Muscle layer of duodenum (tissue), 2 donors: ENCODE measurements around the gene ADAMTS8.

ENCODE experiments used
- H3K27ac ChIP-seq: one replicate; pipeline ENCODE4 v1.7.0; 2013; ENCODE audit warnings: mild to moderate bottlenecking, low read length
- H3K27me3 ChIP-seq: one replicate; pipeline ENCODE4 v1.7.0; 2013; ENCODE audit warnings: low read depth, mild to moderate bottlenecking, control low read depth, low read length
- H3K36me3 ChIP-seq, 2 donors: one replicate each; pipeline ENCODE4 v1.7.0; 2013; ENCODE audit warnings: low read length in 2 of 2, control low read depth in 1 of 2, mild to moderate bottlenecking in 1 of 2; ENCODE audit not compliant: insufficient read depth in 2 of 2, control insufficient read depth in 1 of 2
- H3K4me1 ChIP-seq, 2 donors: one replicate each; pipeline ENCODE4 v1.7.0; 2013; ENCODE audit warnings: low read length in 2 of 2, mild to moderate bottlenecking in 2 of 2, control low read depth in 1 of 2, moderate library complexity in 1 of 2; ENCODE audit not compliant: insufficient read depth in 2 of 2, control insufficient read depth in 1 of 2
- H3K4me3 ChIP-seq, 2 donors: one replicate each; pipeline ENCODE4 v1.7.0; 2013; ENCODE audit warnings: low read length in 2 of 2, low read depth in 1 of 2, mild to moderate bottlenecking in 1 of 2
- H3K9me3 ChIP-seq, 2 donors: one replicate each; pipeline ENCODE4 v1.7.0; 2013; ENCODE audit warnings: low read length in 2 of 2, control low read depth in 1 of 2, mild to moderate bottlenecking in 1 of 2; ENCODE audit not compliant: control insufficient read depth in 1 of 2
- donor health status: healthy.

Gene ADAMTS8

DNA sequence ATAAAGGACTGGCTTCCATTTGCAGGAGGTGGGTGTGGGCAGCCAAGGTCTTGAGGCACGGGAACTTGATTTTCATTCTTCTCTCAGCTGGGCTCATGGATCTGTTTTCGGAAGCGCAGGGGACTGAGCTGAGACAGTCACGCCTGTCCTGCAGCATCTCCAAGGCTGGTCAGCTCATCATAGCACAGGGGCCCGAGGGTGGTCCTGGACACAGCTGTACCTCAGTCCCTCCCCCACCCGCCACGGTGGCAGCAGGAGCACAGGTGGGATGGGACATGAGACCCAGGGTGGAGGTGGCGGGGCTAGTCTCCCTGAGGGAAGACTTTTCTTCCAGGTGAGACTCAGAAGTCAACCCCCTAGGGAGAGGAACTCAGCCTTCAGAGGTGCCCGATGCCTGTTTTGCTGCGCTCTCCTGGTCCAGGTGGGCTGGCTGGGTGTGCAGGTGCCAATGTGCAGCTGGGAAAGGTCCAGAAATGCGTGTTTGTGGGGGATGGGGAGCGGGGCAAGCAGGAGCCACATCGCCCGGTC lies 3.7 kb downstream of the ADAMTS8 start:
- Histone ChIP-seq H3K27me3 (peaks cover 13% of the 10 kb centered on the region), H3K4me3 (no peak overlapping the region)

DNA sequence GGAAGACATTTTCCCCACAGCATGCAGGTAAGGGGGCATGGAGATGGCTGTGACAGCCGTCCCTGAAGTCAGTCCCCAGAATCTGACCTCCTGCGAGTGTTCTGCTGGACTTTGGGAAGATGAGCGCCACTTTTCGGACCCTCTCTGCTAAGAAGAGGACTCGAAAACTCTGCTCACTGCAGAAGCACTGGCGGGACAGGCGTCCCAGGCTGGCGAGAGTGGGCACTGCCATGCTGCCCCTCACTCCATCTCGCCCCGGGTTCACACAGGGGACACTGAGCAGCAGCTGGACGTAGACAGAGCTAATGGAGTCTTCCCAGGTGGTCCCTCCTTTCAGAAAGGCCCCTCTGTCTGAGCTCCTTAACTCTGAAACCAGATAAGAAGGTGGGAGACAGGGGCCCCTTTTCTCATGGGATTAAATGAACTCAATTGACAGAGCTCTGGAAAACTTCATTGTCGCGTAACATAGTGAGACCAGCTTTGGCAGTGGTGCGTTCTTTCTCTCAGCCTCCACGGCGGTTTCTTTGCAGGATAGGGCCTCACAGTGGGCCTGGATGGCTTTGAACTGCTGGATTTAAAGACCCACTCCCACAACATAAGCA lies 4.8 kb downstream of the ADAMTS8 start:
- H3K27ac ChIP-seq = no peak overlapping the region
- H3K36me3 ChIP-seq = no peaks in the 10 kb centered on the region
- peaks cover 13% of the 10 kb centered on the region for H3K27me3 ChIP-seq
- H3K9me3 ChIP-seq = no peaks in the 10 kb centered on the region
- no peak overlapping the region for H3K4me3 ChIP-seq
- peaks cover 11 to 33% of the 10 kb centered on the region in 2 donors for H3K4me1 ChIP-seq

More for the DNA sequence above, 3.7 kb downstream of the ADAMTS8 start:
- H3K36me3 ChIP-seq = no peaks in the 10 kb centered on the region
- H3K9me3 ChIP-seq = no peaks in the 10 kb centered on the region
- no peak overlapping the region for H3K27ac ChIP-seq
- peaks cover 11 to 33% of the 10 kb centered on the region in 2 donors for H3K4me1 ChIP-seq

DNA sequence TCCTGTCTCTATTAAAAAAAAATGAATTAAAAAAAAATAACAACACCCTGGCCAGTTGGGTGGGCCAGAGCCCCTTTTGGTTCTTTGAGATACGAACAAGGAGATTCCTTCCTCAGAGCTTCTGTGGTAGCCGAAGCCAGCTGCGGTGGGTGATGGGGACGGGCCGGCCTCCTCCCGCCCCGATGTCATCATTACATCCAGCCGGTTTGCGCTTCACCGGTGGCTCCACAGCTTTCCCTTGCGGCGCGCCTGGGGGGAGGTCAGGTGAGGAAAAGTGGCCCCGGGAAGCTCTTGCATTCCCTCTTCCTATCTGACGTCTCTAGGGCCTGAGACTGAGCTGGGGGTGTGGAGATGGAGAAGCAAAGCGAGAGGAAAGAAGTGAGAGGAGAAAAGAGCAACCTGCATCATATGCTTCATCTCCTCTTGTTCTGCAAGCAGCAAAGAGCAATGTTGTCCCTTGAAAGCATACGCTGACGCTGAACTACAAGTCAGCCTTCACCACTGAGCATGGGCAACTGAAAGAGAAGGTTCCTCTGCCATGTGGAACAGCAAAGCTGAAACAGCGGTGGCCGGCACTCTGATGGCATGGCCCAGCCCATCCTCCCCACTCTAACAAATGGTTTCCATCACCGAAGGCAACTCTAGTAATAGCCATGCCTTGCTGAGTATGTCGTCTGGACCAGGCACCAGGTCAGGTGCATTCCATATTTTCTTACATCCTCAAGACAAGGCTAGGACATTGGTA lies 6.0 kb downstream of the ADAMTS8 start:
- Histone ChIP-seq H3K27ac (no peak overlapping the region), H3K4me3 (no peak overlapping the region), H3K4me1 (peaks cover 11 to 36% of the 10 kb centered on the region in 2 donors), H3K27me3 (peaks cover 13% of the 10 kb centered on the region), H3K36me3 (no peaks in the 10 kb centered on the region), H3K9me3 (no peaks in the 10 kb centered on the region)

DNA sequence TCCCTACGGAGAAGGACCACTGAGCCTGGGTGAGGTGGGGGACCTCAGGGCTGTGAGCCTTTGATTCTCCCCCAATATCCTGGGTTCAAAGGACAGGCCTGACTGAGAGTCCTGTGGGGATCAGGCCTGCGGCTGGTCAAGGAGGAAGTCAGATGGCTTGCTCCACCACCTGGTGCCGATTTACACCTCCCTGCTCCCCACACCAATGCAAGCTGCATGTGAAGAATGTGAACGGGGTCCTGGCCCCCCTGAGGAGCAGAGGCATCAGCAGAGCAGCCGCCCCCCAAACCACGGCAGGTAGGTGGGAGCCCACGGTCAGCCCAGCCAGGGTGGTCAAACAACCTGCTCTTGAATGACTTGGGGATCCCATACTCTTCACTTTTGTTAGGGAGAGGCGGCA lies 6.7 kb downstream of the ADAMTS8 start:
- Histone ChIP-seq H3K9me3 (no peaks in the 10 kb centered on the region), H3K27me3 (peaks cover 8% of the 10 kb centered on the region), H3K4me1 (peaks cover 11 to 31% of the 10 kb centered on the region in 2 donors), H3K4me3 (no peak overlapping the region), H3K36me3 (no peaks in the 10 kb centered on the region), H3K27ac (no peak overlapping the region)

DNA sequence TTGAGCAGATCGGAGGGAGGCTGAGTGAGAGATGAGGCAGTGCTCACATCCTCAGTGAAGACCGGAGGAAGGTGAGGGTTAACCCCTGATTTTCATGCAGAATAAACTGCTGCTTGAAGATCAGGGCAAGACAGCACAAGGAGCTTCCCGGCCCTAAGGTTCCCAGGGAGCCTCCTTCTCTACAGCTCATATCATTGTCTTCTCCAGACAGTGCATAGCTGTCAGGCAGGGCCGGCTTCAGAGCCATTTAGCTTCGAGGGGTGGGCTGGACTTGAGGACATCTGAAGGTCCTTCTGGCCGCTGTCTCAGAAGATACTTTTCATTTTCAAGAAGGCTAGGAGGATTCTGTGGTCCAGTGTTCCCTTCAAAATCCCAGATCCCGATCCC lies 7.2 kb downstream of the ADAMTS8 start:
- no peak overlapping the region for H3K4me3 ChIP-seq
- peaks cover 11 to 27% of the 10 kb centered on the region in 2 donors for H3K4me1 ChIP-seq
- no peaks in the 10 kb centered on the region for H3K36me3 ChIP-seq
- H3K9me3 ChIP-seq = no peaks in the 10 kb centered on the region
- H3K27ac ChIP-seq = no peak overlapping the region
- H3K27me3 ChIP-seq = peaks cover 3% of the 10 kb centered on the region

DNA sequence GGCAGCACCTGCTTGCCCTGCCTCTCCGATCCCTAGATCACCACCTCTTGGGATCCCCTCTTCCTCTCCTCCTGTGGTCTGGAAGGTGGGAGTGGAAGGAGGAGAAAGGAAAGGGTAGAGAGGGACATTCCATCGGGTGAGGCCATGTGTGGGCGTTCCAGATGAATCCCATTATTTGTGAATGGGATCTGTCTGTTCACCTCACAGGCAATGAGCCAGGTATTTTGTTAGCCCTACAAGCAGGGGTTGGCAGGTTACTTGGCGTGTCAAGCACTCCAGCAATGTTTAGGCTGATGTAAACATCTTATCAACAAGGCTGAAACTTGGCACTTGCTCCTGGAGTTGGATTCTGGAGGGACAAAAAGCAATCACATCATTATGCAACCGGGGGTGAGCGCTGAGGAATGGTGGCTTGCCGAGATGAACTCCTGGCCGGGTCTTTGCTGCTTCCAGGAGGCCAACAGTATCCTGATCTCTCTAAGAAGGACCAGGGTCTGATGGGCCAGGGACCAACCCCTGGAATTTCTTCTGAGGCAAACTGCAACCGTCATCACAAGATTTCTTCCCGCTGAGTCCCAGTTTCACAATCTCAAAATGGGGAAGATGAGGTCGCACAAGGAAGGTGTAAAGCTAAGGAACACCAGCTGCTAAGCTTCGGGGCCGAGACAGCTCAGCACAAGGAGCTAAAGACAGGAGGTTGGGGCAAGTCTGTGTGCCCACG lies 7.8 kb downstream of the ADAMTS8 start:
- no peak overlapping the region for H3K4me3 ChIP-seq
- H3K27ac ChIP-seq = peak overlapping the region; percentile 8
- H3K36me3 ChIP-seq = no peaks in the 10 kb centered on the region
- H3K9me3 ChIP-seq = no peaks in the 10 kb centered on the region
- no peaks in the 10 kb centered on the region for H3K27me3 ChIP-seq
- H3K4me1 ChIP-seq = peaks cover 11 to 23% of the 10 kb centered on the region in 2 donors

DNA sequence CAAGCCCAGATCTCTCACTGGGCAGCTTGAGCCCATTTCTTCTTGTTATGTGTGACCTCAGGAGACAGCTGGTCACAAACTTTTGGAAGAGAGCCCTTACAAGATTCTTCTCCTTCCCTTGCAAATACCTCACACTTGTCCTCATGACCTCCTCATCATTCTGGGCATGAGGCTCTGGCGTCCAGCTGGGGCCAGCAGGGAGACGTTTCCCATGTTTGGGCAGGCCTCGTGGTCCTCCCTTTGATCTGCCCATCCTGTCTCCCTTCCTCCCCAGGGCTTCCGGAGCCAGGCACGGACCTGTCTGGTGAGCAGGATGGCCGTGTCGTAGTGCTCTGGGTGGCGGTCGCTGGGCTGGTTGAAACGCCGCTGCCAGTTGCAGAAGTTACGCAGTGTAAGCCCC lies 9.7 kb downstream of the ADAMTS8 start:
- Histone ChIP-seq H3K27ac (no peak overlapping the region), H3K9me3 (no peaks in the 10 kb centered on the region), H3K4me1 (peaks cover 11 to 29% of the 10 kb centered on the region in 2 donors), H3K36me3 (no peaks in the 10 kb centered on the region), H3K27me3 (no peaks in the 10 kb centered on the region), H3K4me3 (no peak overlapping the region)

DNA sequence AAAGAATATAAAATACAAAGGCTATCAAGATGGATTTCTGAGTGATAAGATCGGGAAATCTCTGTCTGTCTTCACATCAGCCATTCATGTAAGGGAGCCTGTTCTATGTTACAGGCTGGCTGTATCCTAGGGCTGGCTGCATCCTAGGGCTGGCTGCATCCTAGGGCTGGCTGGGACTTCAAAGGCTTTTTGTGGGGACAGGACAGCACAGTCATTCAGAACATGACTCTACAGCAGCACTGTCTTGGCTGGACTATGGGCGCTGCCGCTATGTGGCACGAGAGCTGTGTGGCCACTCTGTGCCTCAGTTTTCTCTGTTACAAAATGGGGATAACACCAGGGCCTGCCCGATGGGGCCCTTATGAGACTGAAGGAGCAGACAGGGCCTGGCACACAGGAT lies 10.2 kb downstream of the ADAMTS8 start:
- Histone ChIP-seq H3K27me3 (no peaks in the 10 kb centered on the region), H3K36me3 (no peaks in the 10 kb centered on the region), H3K27ac (no peak overlapping the region), H3K9me3 (no peaks in the 10 kb centered on the region), H3K4me1 (peaks cover 11 to 29% of the 10 kb centered on the region in 2 donors), H3K4me3 (no peak overlapping the region)

DNA sequence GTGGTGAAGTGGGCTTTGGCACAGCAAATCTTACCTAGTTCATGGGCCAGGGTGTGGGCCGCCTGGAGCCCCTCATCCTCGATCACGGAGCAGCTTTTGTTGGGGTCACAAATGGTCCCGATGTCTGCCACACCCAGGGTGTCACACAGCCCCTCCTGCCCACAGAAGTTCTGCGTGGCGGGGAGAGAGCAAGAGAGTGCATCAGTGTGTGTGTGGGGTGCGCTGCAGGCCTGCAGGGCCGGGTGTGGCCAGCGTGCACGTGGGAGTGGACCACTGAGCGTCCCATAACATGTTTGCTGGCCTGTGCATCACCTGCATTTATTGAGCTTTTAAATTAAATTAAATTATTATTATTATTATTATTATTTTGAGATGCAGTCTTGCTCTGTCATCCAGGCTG lies 11.5 kb downstream of the ADAMTS8 start:
- Histone ChIP-seq H3K4me1 (peaks cover 11 to 29% of the 10 kb centered on the region in 2 donors), H3K36me3 (no peaks in the 10 kb centered on the region), H3K27ac (no peak overlapping the region), H3K9me3 (no peaks in the 10 kb centered on the region), H3K4me3 (no peak overlapping the region), H3K27me3 (no peaks in the 10 kb centered on the region)

DNA sequence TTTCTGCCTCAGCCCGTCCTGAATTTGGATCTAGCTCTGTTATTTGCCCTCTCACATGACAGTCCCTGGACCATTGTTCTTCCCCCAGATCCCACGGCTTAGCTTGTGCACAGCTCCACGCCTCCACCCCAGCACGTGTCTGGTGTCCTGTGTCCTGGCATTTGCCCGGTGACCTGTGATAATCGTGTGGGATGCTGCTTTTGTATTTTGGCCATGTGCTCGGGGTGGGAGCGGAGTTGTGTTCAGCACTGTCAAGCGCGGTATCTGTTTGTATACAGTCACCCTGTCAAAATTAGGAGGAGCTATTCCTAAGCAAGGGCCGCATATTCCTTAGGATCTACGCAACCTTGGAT lies 11.9 kb downstream of the ADAMTS8 start:
- H3K27me3 ChIP-seq = no peaks in the 10 kb centered on the region
- H3K27ac ChIP-seq = no peak overlapping the region
- no peaks in the 10 kb centered on the region for H3K9me3 ChIP-seq
- no peaks in the 10 kb centered on the region for H3K36me3 ChIP-seq
- no peak overlapping the region for H3K4me3 ChIP-seq
- peaks cover 11 to 29% of the 10 kb centered on the region in 2 donors for H3K4me1 ChIP-seq

DNA sequence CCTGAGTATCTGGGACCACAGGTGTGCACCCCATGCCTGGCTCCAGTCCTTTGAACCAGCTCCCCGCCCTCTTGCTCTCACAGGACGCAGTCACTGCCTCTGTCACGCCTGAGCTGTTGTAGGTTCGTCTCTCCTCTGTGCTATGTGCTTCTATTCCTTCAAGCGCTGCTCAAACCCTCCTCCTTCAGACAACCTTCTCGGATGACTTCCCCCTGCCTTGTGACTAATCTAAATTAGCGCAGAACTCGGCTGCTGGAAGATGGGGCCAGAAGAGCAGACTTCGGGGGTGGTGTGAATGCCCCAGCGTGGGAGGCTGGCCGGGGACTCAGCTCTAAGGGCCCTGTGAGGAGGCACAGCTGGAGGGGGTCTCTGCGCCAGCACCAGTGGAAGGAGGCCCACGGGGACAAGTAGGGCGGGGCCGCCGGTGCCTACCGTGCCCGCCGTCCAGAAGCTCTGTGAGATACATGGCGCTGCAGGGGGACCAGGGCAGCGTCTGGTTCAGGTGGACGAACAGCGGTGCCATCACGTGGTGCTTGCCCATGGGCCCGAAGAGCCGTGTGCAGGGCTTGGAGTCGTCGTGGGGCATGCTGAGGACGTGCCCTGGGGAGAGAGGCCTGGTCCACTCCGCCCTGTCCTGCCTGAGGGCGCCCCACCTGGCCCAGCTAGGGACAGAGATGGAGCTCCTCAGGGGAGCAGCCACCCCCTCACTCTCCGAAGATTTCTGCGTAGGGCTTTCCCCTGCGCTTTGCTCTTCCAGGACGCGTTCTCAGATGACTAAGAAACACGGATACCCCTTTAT lies 12.5 kb downstream of the ADAMTS8 start:
- Histone ChIP-seq H3K4me3 (no peak overlapping the region), H3K4me1 (peaks cover 7 to 28% of the 10 kb centered on the region in 2 donors), H3K27ac (no peak overlapping the region), H3K36me3 (no peaks in the 10 kb centered on the region), H3K27me3 (no peaks in the 10 kb centered on the region), H3K9me3 (no peaks in the 10 kb centered on the region)
